MV-4-11 (cell line): ENCODE results near the gene PKN3.
A peak's percentile ranks its signal among the peaks of the same experiment; 100 is the strongest.

Experiments used
- DNase-seq: peaks from one replicate; lab custom pipeline; 2025; lab: John Stamatoyannopoulos, UW

PKN3 gene

DNA sequence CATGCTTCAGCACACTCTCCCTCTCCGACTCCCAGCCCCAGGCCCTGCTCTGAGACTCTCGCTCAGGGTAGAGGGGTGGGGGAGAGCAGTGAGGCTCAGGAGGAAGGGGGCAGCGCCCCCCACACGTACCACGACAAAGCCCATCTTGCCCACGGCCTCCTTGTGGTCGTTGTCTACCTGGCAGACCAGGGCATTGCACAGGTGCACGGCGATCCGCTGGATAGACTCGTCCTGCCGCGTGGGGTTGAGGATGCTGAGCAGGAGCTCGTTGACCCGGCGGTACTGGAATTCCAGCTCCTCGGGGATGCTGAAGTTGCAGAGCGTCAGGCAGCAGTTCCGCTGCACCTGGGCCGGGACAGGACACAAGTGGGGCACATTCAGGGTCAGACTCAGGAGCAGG, 40.1 kb downstream of the PKN3 start:
- DNase-seq: no peak

DNA sequence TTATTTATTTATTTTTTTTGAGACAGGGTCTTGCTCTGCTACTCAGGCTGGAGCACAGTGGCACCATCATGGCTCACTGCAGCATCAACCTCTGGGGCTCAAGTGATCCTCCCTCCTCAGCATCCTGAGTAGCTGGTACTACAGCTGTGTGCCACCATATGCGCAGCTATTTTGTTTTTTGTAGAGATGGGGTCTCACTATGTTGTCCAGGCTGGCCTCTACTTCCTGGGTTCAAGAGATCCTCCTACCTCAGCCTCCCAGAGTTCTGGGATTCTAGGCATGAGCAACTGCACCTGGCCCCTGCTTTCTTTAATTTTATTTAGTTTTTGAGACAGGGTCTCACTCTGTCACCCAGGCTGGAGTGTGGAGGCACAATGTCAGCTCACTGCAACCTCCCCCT, 41.1 kb downstream of the PKN3 start:
- DNase-seq: no peak

DNA sequence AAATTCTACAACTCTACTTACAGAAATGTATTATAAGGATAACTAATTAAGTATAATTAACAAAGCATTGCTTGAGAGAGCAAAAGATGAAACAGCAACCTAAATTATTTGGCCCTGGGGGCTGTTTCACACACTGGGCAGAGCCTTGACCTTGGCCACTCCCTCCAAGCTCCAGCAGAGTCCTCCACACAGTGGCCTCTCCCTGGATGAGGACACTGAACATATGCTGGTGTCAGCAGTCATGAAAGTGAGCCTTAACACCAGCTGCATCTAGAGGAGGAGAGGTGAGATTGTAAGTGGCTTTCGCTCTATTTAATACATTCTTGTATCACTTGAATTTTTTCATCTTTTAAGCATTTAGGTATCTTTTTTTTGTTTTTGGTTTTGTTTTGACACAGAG, 44.9 kb downstream of the PKN3 start:
- DNase-seq: no peak

DNA sequence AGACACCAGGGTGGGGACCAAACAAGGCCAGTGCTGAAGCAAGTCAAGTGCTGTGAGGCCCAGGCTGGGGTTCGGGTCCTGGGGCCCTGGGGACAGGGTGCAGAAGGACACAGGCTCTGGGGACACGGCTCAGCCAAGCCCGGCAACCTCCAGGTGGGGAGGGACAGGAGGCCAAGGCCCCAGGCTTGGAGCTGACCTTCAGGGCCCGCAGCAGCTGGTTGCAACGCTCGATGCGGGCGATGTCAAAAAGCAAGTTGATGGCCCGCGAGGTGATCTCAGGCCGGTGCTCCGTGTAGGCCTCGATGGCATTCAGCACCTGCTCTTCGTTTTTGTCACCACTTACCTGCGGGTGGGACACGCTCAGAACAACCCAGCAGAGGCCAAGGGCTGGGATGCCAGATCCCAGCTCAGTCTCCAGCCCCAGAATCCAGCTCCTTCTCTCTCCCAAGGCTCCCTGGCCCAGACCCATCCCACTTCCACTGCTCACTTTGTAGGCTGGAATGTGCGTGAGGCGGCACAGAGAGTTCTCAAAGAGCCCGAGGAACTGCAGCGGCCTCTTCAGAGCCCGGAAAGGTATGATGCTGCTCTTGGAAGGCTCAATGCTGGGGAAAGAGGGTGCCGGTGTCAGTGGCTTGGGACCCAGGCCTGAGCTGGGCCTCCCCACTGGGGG, 48.8 kb downstream of the PKN3 start:
- DNase-seq: no peak

DNA sequence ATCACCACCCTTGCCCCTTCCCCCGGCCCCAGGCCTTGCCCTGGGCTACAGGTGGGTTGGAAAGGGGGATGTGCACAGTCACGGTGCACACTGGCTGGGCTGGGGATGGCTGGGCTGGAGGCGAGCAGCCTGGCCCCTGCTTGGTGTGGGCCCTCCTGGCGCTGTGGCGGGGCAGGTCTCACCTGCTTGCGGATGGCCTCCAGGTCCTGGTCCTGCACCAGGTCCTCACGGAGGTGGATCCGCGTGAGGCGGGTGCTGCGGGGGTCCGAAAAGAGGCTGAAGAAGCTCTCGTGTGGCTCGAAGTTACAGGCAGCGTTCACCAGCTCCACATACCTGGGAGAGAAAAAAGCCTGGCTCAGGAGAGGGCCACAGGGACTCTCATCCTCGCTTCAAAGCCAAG, 51.3 kb downstream of the PKN3 start:
- DNase-seq: no peak

DNA sequence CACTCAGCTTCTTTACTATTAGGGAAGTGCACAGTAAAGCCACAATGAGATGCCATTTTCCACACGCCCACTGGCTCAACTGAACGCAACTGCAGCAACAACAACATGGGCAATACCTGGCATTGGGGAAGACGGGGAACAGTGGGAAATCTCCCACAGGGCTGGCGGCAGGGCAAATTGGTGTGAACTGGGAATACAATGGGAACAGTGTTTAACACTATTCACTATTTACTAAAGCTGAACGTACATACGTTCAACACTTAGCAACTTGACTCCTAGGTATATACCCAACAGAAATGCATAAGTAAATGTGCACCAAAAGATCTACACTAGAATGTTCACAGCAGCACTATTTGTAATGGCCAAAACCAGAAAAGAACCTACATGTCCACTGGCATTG, 55.3 kb downstream of the PKN3 start:
- no peak for DNase-seq

DNA sequence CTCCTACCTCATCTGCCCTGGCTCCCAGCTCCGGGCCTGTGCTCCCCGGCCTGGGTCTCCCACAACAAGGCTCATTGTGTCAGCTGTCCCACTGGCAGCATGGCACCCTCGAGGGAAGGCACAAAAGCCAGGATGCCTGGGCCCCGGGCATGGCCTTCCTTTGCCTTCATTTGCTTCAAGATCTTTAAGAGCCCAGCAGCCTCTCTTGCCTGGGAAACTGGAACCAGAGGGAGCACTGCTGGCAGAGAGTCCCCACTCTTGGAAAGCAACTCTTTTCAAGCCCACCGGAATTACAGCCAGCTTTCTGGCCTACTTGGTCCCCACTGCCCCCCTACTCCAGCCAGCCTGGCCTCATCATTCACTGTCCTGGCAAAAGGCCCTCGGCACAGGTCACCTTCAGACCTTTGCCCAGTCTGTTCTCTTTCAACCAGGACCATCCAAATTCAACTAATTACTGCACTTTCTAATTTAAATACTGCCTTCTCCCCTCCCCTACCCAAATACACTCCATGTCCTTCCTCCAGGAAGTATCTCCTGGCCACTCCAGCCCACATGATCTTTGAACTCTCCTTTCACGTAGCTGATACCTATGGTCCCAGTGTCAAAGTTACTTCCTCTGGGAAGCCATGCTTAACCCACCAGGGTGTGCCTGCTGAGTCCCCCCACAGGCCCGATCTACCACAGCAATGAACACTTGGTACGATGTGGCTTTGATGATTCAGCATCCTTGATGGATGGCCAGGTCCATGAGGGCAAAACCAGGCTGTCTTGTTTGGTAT, 60.6 kb downstream of the PKN3 start:
- DNase-seq: no peak

DNA sequence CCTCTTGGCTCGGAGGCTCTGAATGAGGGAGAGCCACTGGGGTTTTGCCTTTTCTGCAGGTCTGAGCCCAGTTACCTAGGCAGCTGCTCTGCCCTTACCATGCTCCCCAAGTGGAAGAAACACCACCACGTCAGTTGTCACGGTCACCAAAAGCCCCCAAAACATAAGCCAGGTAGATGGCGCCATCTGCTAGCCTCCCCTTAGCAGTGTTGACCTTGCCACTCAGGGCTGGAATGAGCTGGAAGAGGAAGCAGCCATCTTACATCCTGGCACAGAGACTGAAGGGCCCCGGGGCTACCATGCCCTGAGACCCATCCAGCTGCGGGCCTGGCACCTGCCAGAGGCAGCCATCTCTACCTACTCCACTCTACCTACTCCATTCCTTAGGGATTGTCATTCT, 62.1 kb downstream of the PKN3 start:
- DNase-seq: peak; percentile 3

DNA sequence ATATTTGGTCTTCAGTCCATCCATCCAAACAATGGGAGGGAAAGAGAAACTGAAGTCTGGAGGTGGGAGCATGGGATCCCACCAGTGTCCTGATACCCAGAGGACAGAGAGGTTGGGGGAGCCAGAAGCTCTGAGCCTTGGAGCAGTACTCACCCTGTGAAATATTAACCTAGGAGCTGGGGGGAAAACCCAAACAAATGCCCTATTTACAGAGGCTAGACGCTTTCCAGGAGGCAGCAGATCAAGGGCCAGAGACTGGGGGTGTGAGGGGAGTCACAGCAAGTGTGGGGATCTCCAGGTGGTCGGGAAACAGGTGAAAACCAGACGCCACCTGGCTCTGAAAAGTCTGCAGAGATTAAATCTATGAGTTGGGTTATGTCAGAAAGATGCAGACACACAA, 63.2 kb downstream of the PKN3 start:
- no peak for DNase-seq

DNA sequence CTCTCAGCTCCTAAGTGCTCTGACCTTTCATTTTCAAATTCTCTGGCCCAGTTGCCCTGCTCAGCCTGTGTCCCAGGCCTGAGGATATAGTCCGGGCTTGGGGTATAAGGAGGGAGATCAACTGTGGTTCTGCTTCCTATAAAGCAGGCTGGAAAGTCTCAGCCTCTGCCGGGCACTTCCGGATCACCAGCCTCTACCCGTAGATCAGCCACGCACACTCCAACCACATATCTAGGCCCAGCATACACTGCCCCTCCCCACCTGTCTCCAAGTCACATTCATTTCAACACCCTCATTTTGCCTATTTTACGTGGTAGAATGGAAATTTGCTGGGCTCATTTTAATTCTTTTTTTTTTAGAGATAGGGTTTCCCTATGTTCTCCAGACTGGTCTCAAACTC, 66.3 kb downstream of the PKN3 start:
- DNase-seq: no peak
